ENCODE measurements around the gene AMTN.
A peak's percentile ranks its signal among the peaks of the same experiment; 100 is the strongest.

AMTN gene

GRCh38 chr4:70505151-70505748 is 13.1 kb upstream of the AMTN start:
- 8% methylated on average over 2 of the region's 7 CpGs for WGBS (ENCODE audit: insufficient coverage)
- DNase-seq, result peak; percentile 9 to 51 (median 42)
- Histone ChIP-seq H3K4me3 (ENCODE audit: control insufficient read depth in 1 of 7, extremely low read depth in 1 of 7, insufficient read depth in 4 of 7, low read depth in 2 of 7, low read length in 6 of 7) (no peak overlapping the region), H3K9me3 (ENCODE audit: control extremely low read depth in 1 of 5, control insufficient read depth in 4 of 5, insufficient read depth in 2 of 5, low read depth in 1 of 5, low read length in 4 of 5) (no peaks in the 10 kb centered on the region), H3K27me3 (replicated peaks in 2 of 5; ENCODE audit: control insufficient read depth in 4 of 5, insufficient read depth in 5 of 5, low read length in 4 of 5) (peaks cover 0 to 3% (median 0%) of the 10 kb centered on the region in 5 experiments), H3K36me3 (ENCODE audit: control insufficient read depth in 4 of 4, insufficient read depth in 4 of 4, low read length in 3 of 4) (no peaks in the 10 kb centered on the region), H3K4me1 (ENCODE audit: control extremely low read depth in 1 of 4, control insufficient read depth in 4 of 4, insufficient read depth in 4 of 4, low read length in 3 of 4) (no peaks in the 10 kb centered on the region), H3K27ac (ENCODE audit: insufficient read depth in 1 of 2, low read depth in 1 of 2, low read length in 2 of 2, poor library complexity in 1 of 2, severe bottlenecking in 2 of 2) (no peak overlapping the region)
- ChIA-PET POLR2A (no interaction called here), CTCF (no interaction called here)

- H3K4me1 ChIP-seq (ENCODE audit: control extremely low read depth in 1 of 4, control insufficient read depth in 4 of 4, insufficient read depth in 4 of 4, low read length in 3 of 4), result no peaks in the 10 kb centered on the region
- H3K4me3 ChIP-seq (ENCODE audit: control insufficient read depth in 1 of 7, extremely low read depth in 1 of 7, insufficient read depth in 4 of 7, low read depth in 2 of 7, low read length in 6 of 7), result no peak overlapping the region
- POLR2A ChIA-PET, result no interaction called here
- no peaks in the 10 kb centered on the region for H3K36me3 ChIP-seq (ENCODE audit: control insufficient read depth in 4 of 4, insufficient read depth in 4 of 4, low read length in 3 of 4)
- H3K27me3 ChIP-seq (replicated peaks in 2 of 5; ENCODE audit: control insufficient read depth in 4 of 5, insufficient read depth in 5 of 5, low read length in 4 of 5), result peaks cover 0 to 4% (median 0%) of the 10 kb centered on the region in 5 experiments
- no peak for DNase-seq
- no peaks in the 10 kb centered on the region for H3K9me3 ChIP-seq (ENCODE audit: control extremely low read depth in 1 of 5, control insufficient read depth in 4 of 5, insufficient read depth in 2 of 5, low read depth in 1 of 5, low read length in 4 of 5)
- no peak overlapping the region for H3K27ac ChIP-seq (ENCODE audit: insufficient read depth in 1 of 2, low read depth in 1 of 2, low read length in 2 of 2, poor library complexity in 1 of 2, severe bottlenecking in 2 of 2)
- CTCF ChIA-PET, result no interaction called here
- WGBS (ENCODE audit: insufficient coverage), result 82% methylated on average over 1 of the region's 1 CpG
Measured at GRCh38 chr4:70508801-70509200, 9.6 kb upstream of the AMTN start.

- H3K4me3 ChIP-seq (ENCODE audit: control insufficient read depth in 1 of 7, extremely low read depth in 1 of 7, insufficient read depth in 4 of 7, low read depth in 2 of 7, low read length in 6 of 7), result no peak overlapping the region
- WGBS (ENCODE audit: insufficient coverage), result no CpG with 5 or more reads among the region's 3 CpGs
- no peaks in the 10 kb centered on the region for H3K9me3 ChIP-seq (ENCODE audit: control extremely low read depth in 1 of 5, control insufficient read depth in 4 of 5, insufficient read depth in 2 of 5, low read depth in 1 of 5, low read length in 4 of 5)
- ChIA-PET POLR2A (no interaction called here), CTCF (interaction anchor here (1.0 to 1.3 kb wide), 3 partner anchors 10 to 35 kb away, joined by 3 to 4 read pairs (median 3); no protein-coding TSS in a partner anchor)
- H3K4me1 ChIP-seq (ENCODE audit: control extremely low read depth in 1 of 4, control insufficient read depth in 4 of 4, insufficient read depth in 4 of 4, low read length in 3 of 4), result no peaks in the 10 kb centered on the region
- no peak for DNase-seq
- peaks cover 0 to 4% (median 0%) of the 10 kb centered on the region in 5 experiments for H3K27me3 ChIP-seq (replicated peaks in 2 of 5; ENCODE audit: control insufficient read depth in 4 of 5, insufficient read depth in 5 of 5, low read length in 4 of 5)
- H3K27ac ChIP-seq (ENCODE audit: insufficient read depth in 1 of 2, low read depth in 1 of 2, low read length in 2 of 2, poor library complexity in 1 of 2, severe bottlenecking in 2 of 2), result no peak overlapping the region
- H3K36me3 ChIP-seq (ENCODE audit: control insufficient read depth in 4 of 4, insufficient read depth in 4 of 4, low read length in 3 of 4), result no peaks in the 10 kb centered on the region
Measured at GRCh38 chr4:70511365-70511764, 7.0 kb upstream of the AMTN start.

- CTCF ChIA-PET, result no interaction called here
- Histone ChIP-seq H3K27ac (ENCODE audit: insufficient read depth in 1 of 2, low read depth in 1 of 2, low read length in 2 of 2, poor library complexity in 1 of 2, severe bottlenecking in 2 of 2) (no peak overlapping the region), H3K4me3 (ENCODE audit: control insufficient read depth in 1 of 7, extremely low read depth in 1 of 7, insufficient read depth in 4 of 7, low read depth in 2 of 7, low read length in 6 of 7) (no peak overlapping the region), H3K4me1 (ENCODE audit: control extremely low read depth in 1 of 4, control insufficient read depth in 4 of 4, insufficient read depth in 4 of 4, low read length in 3 of 4) (no peaks in the 10 kb centered on the region), H3K27me3 (replicated peaks in 2 of 5; ENCODE audit: control insufficient read depth in 4 of 5, insufficient read depth in 5 of 5, low read length in 4 of 5) (peaks cover 0 to 2% (median 0%) of the 10 kb centered on the region in 5 experiments), H3K9me3 (ENCODE audit: control extremely low read depth in 1 of 5, control insufficient read depth in 4 of 5, insufficient read depth in 2 of 5, low read depth in 1 of 5, low read length in 4 of 5) (no peaks in the 10 kb centered on the region), H3K36me3 (ENCODE audit: control insufficient read depth in 4 of 4, insufficient read depth in 4 of 4, low read length in 3 of 4) (no peaks in the 10 kb centered on the region)
- no peak for DNase-seq
- 79% methylated on average over 2 of the region's 4 CpGs for WGBS (ENCODE audit: insufficient coverage)
- POLR2A ChIA-PET, result no interaction called here
Measured at GRCh38 chr4:70515367-70516250, 2.8 kb upstream of the AMTN start.

GRCh38 chr4:70518716-70519115 is 347 bp downstream of the AMTN start:
- Histone ChIP-seq H3K9me3 (ENCODE audit: control extremely low read depth in 1 of 5, control insufficient read depth in 4 of 5, insufficient read depth in 2 of 5, low read depth in 1 of 5, low read length in 4 of 5) (no peaks in the 10 kb centered on the region), H3K4me1 (ENCODE audit: control extremely low read depth in 1 of 4, control insufficient read depth in 4 of 4, insufficient read depth in 4 of 4, low read length in 3 of 4) (no peaks in the 10 kb centered on the region), H3K27ac (ENCODE audit: insufficient read depth in 1 of 2, low read depth in 1 of 2, low read length in 2 of 2, poor library complexity in 1 of 2, severe bottlenecking in 2 of 2) (no peak overlapping the region), H3K27me3 (replicated peaks in 2 of 5; ENCODE audit: control insufficient read depth in 4 of 5, insufficient read depth in 5 of 5, low read length in 4 of 5) (peaks cover 0 to 2% (median 0%) of the 10 kb centered on the region in 5 experiments), H3K36me3 (ENCODE audit: control insufficient read depth in 4 of 4, insufficient read depth in 4 of 4, low read length in 3 of 4) (no peaks in the 10 kb centered on the region), H3K4me3 (ENCODE audit: control insufficient read depth in 1 of 7, extremely low read depth in 1 of 7, insufficient read depth in 4 of 7, low read depth in 2 of 7, low read length in 6 of 7) (no peak overlapping the region)
- WGBS (ENCODE audit: insufficient coverage), result no CpG with 5 or more reads among the region's 3 CpGs
- CTCF ChIA-PET, result no interaction called here
- DNase-seq, result no peak
- POLR2A ChIA-PET, result no interaction called here

GRCh38 chr4:70522626-70523025 is 4.3 kb downstream of the AMTN start:
- Histone ChIP-seq H3K36me3 (ENCODE audit: control insufficient read depth in 4 of 4, insufficient read depth in 4 of 4, low read length in 3 of 4) (no peaks in the 10 kb centered on the region), H3K4me3 (ENCODE audit: control insufficient read depth in 1 of 7, extremely low read depth in 1 of 7, insufficient read depth in 4 of 7, low read depth in 2 of 7, low read length in 6 of 7) (no peak overlapping the region), H3K9me3 (ENCODE audit: control extremely low read depth in 1 of 5, control insufficient read depth in 4 of 5, insufficient read depth in 2 of 5, low read depth in 1 of 5, low read length in 4 of 5) (no peaks in the 10 kb centered on the region), H3K4me1 (ENCODE audit: control extremely low read depth in 1 of 4, control insufficient read depth in 4 of 4, insufficient read depth in 4 of 4, low read length in 3 of 4) (no peaks in the 10 kb centered on the region), H3K27me3 (replicated peaks in 2 of 5; ENCODE audit: control insufficient read depth in 4 of 5, insufficient read depth in 5 of 5, low read length in 4 of 5) (peaks cover 0 to 4% (median 0%) of the 10 kb centered on the region in 5 experiments), H3K27ac (ENCODE audit: insufficient read depth in 1 of 2, low read depth in 1 of 2, low read length in 2 of 2, poor library complexity in 1 of 2, severe bottlenecking in 2 of 2) (no peak overlapping the region)
- 82% methylated on average over 2 of the region's 7 CpGs for WGBS (ENCODE audit: insufficient coverage)
- DNase-seq, result no peak
- CTCF ChIA-PET, result no interaction called here
- POLR2A ChIA-PET, result no interaction called here

DNA sequence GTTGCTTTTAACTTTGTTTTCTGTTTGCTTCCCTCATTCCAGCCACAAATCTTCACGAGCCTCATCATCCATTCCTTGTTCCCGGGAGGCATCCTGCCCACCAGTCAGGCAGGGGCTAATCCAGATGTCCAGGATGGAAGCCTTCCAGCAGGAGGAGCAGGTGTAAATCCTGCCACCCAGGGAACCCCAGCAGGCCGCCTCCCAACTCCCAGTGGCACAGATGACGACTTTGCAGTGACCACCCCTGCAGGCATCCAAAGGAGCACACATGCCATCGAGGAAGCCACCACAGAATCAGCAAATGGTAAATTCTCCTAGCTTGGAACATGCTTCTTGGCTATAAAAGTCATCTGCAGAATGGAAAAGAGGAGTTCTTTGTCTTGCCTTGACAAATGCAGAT is 12.6 kb downstream of the AMTN start:
- no peaks in the 10 kb centered on the region for H3K27me3 ChIP-seq (replicated peaks in 2 of 5; ENCODE audit: control insufficient read depth in 4 of 5, insufficient read depth in 5 of 5, low read length in 4 of 5)
- ChIA-PET POLR2A (no interaction called here), CTCF (no interaction called here)
- no peaks in the 10 kb centered on the region for H3K9me3 ChIP-seq (ENCODE audit: control extremely low read depth in 1 of 5, control insufficient read depth in 4 of 5, insufficient read depth in 2 of 5, low read depth in 1 of 5, low read length in 4 of 5)
- no peaks in the 10 kb centered on the region for H3K4me1 ChIP-seq (ENCODE audit: control extremely low read depth in 1 of 4, control insufficient read depth in 4 of 4, insufficient read depth in 4 of 4, low read length in 3 of 4)
- DNase-seq, result no peak
- no peaks in the 10 kb centered on the region for H3K36me3 ChIP-seq (ENCODE audit: control insufficient read depth in 4 of 4, insufficient read depth in 4 of 4, low read length in 3 of 4)
- H3K27ac ChIP-seq (ENCODE audit: insufficient read depth in 1 of 2, low read depth in 1 of 2, low read length in 2 of 2, poor library complexity in 1 of 2, severe bottlenecking in 2 of 2), result no peak overlapping the region
- WGBS (ENCODE audit: insufficient coverage), result 88% methylated on average over 4 of the region's 5 CpGs
- H3K4me3 ChIP-seq (ENCODE audit: control insufficient read depth in 1 of 7, extremely low read depth in 1 of 7, insufficient read depth in 4 of 7, low read depth in 2 of 7, low read length in 6 of 7), result no peak overlapping the region
